GM20000 (cell line): ENCODE results near the gene LPP.

Experiments used
- DNase-seq: peaks from one replicate; pipeline ENCODE4 v3.0.0; 2012; ENCODE audit warnings: low spot score
- TF ChIP-seq, protein P1 (sequence below): IDR thresholded peaks from 2 replicates; pipeline ENCODE4 v1.5.1; 2012; ENCODE audit warnings: mild to moderate bottlenecking, control low read depth; ENCODE audit errors: extremely low read depth, missing control alignments

LPP gene

DNA sequence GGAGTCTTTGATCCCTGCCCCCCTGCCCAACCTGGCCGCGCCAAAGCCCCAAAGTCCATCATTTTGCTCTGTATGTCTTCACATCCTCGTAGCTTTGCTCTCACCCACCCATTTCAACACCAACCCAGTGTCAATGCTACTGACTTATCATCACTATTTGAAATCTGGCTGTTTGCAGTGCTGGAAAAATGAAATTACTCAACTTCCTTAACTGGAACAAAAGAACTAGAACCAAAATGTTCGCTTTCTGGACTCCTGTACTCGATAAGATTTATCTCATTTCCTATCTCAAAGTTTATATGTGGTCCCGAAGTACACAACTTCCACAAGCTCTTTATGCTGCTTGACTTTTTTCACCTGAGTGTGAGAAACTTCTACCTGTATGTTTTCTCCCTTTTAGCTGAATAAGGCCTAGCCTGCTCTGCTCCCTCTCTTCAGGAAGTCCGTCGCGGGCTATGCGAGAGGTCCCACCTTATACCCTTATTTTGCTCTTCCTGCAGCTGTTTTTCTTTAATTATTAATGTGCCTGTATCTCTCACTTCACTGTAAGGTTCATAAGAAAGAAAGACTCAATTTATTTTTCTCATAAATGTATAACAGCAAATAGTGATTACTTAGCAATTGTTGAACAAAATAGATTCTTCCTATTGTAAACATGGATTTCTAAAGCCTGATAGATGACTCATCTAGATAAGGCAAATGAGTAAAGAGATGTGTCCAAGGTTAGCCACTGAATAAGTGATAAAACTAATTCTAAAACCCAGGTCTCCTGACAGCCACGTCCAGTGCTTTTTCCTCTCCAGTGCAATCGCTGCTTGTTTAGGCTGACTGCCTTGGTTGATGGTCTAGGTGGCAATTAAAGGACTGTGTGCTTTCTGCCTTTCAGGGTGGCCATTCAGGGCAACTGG is 553.7 kb downstream of the LPP start:
- no peak for DNase-seq
- TF ChIP-seq, protein P1, sequence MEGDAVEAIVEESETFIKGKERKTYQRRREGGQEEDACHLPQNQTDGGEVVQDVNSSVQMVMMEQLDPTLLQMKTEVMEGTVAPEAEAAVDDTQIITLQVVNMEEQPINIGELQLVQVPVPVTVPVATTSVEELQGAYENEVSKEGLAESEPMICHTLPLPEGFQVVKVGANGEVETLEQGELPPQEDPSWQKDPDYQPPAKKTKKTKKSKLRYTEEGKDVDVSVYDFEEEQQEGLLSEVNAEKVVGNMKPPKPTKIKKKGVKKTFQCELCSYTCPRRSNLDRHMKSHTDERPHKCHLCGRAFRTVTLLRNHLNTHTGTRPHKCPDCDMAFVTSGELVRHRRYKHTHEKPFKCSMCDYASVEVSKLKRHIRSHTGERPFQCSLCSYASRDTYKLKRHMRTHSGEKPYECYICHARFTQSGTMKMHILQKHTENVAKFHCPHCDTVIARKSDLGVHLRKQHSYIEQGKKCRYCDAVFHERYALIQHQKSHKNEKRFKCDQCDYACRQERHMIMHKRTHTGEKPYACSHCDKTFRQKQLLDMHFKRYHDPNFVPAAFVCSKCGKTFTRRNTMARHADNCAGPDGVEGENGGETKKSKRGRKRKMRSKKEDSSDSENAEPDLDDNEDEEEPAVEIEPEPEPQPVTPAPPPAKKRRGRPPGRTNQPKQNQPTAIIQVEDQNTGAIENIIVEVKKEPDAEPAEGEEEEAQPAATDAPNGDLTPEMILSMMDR: no peak

DNA sequence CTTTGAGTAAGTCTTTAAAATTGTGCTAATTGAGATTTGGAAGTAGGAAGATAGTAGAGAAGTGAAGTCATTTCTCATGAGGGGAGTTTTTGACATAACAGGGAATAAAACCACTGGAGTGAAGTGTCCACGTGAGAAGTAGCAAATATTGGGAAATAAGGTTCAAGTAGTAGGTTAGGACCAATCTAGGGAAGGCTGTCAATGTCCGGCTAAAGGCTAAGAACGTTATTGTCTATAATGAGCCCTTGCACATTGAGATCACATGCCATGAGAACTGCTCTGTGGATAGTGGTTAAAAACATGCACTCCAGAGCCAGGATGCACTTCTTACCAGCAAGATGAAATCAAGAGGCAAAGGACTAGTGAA is 557.9 kb downstream of the LPP start:
- no peak for DNase-seq
- TF ChIP-seq, protein P1: no peak

DNA sequence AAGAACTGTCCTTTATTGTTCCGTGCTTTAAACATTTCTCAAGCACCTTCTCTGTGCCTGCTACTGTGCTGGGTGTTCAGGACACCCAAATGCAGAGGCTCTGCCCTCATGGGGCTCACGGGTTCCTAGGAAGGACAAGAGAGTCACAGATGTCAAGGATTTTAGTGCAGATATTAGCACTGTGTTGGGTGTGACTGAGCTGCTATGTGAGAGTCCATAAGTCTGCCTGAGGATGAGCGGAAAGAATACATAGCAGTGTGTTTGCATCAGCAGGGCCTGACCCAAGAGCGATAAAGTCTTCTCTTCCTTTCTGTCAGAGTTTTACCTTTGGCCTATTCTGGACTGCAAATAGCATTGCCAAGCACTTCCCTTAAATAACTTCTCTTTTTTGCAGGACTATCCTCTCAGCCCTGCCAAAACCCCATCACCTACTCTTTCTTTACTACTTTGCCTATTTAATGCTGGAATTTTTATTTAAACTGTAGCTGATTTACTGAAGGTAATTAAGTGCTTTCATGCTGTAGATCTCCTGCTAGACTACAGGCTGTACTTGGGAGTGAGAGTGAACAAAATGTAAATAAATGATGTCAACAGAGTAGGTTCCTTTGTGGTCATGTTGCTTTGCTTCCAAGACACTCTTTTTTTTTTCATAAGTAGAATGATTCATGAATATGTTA is 558.4 kb downstream of the LPP start:
- TF ChIP-seq, protein P1: no peak
- DNase-seq: no peak

DNA sequence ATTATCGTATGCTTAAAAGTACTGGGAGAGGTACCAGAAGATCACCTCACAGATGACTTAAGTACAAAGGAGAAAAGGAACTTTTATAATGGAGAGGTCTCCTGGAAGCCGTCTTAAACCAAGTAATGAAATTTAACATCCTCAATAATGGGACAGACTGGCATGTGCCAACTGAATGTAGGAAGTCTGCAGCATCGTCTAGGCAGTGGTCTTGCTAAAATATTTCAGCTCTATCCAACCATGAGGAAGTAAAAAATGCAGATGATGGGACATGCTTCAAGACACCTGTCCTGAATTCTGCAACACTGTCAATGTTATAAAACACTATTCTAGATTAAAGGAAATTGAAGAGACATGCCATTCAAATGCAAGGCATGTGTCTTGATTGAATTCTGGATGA is 559.0 kb downstream of the LPP start:
- TF ChIP-seq, protein P1: no peak
- DNase-seq: no peak

DNA sequence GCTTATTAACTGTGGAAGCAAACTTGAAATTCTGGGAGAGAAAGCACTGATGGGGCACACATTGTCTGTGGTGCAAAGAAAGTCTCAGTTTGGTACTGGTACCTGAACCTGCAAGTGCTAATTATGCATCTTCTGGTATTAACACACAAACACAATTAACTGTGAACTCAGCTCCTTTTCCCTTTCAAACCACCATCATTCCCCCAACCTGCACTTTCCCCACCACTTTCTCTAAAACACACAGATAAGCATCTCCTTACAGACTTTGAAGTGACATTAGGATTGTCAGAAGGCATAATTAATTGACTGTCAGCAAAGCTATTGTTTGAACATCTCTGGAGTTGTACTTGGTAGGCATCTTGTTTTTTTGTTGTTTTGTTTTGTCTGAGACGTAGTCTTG is 565.6 kb downstream of the LPP start:
- no peak for DNase-seq
- TF ChIP-seq, protein P1: no peak

DNA sequence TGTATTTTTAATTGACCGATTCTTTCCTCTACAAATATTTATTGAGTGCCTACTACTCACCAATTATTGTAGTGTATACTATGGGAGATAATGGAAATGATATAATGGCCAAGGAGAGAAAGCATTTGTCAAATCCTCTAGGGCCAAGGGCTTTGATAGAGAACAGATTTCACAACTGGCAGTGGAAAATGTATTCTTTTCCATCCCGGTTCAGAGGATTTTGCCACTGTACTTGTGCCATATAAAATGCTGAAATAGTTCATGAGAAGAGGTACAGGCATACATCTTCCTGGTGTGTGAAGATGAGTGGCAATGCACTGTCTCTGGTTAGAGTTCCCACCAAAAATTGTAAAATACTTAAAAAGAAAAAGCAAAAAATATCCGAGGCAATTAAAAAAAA is 566.3 kb downstream of the LPP start:
- TF ChIP-seq, protein P1: no peak
- DNase-seq: no peak

DNA sequence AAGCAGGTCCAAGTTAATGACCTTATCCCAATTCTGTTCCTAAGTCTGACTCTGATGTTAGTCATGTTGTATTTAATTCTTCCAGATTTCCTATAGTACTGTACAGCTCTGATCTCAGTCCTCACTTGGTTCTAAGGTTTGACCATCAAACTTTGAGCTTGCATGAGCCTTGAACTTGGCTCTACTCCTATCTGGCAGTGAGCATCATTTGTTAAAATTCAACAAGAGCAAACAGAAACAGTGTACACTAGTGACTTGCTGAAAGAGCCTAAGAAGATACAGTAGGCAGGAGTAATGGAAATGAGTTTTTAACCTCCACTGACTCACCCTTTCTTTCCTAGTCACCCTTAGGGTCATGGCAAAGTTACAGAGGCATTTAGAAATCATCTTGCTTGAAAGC is 566.7 kb downstream of the LPP start:
- TF ChIP-seq, protein P1: no peak
- no peak for DNase-seq
